CD4-positive, alpha-beta memory T cell (primary cell): ENCODE data around the gene MITF. TPM values are rescaled to one million over a fixed set of nuclear protein-coding genes. Genes with fewer than 3 reads are reported as not detected.

Experiments
- CTCF ChIA-PET: fragments of 350-600 bp; sonication (Branson Sonifier 250); formaldehyde crosslinking; loops from one replicate; lab custom pipeline; 2021; ENCODE audit warnings: inconsistent platforms; ENCODE audit not compliant: partially characterized antibody; lab: Charles Lee
- POLR2A ChIA-PET: fragments of 350-600 bp; sonication (Branson Sonifier 250); formaldehyde crosslinking; loops from one replicate; lab custom pipeline; 2021; ENCODE audit not compliant: partially characterized antibody; lab: Charles Lee
- DNase-seq, 5 donors: peaks; one replicate each; pipeline versions ENCODE4 v3.0.0 to v3.0.0-alpha.2; 2020 to 2022; ENCODE audit warnings: mixed read lengths in 1 of 5
- H3K27ac ChIP-seq: one replicate; pipeline ENCODE4 v1.7.0; 2013; ENCODE audit warnings: low read depth, low read length
- H3K27me3 ChIP-seq: 2 replicates; pipeline ENCODE4 v1.7.0; 2013; ENCODE audit warnings: mild to moderate bottlenecking, low read length, moderate library complexity; ENCODE audit not compliant: insufficient read depth
- H3K36me3 ChIP-seq: 2 replicates; pipeline ENCODE4 v1.7.0; 2013; ENCODE audit warnings: mild to moderate bottlenecking, low read length, moderate library complexity; ENCODE audit not compliant: insufficient read depth
- H3K4me1 ChIP-seq: 2 replicates; pipeline ENCODE4 v1.7.0; 2013; ENCODE audit warnings: mild to moderate bottlenecking, low read length, moderate library complexity; ENCODE audit not compliant: insufficient read depth
- H3K4me3 ChIP-seq, 2 donors: one replicate each; pipeline ENCODE4 v1.7.0; 2013; ENCODE audit warnings: low read length in 2 of 2, mild to moderate bottlenecking in 1 of 2
- H3K9me3 ChIP-seq, 2 donors: one replicate each; pipeline ENCODE4 v1.7.0; 2013; ENCODE audit warnings: low read length in 2 of 2, control low read depth in 1 of 2; ENCODE audit not compliant: control insufficient read depth in 1 of 2
- H3K27ac Mint-ChIP-seq, 7 donors: one replicate each; pipeline ENCODE4 v1.8.0; 2020 to 2021; ENCODE audit warnings: mixed read lengths in 7 of 7, mild to moderate bottlenecking in 6 of 7, inconsistent platforms in 3 of 7, moderate library complexity in 3 of 7
- H3K27me3 Mint-ChIP-seq, 2 donors: one replicate each; pipeline ENCODE4 v1.8.0; 2020 to 2021; ENCODE audit warnings: mixed read lengths in 2 of 2
- H3K36me3 Mint-ChIP-seq, 2 donors: one replicate each; pipeline ENCODE4 v1.8.0; 2020 to 2021; ENCODE audit warnings: mixed read lengths in 2 of 2, inconsistent platforms in 1 of 2, mild to moderate bottlenecking in 1 of 2
- H3K4me1 Mint-ChIP-seq, 4 donors: one replicate each; pipeline ENCODE4 v1.8.0; 2020 to 2021; ENCODE audit warnings: mixed read lengths in 4 of 4, mild to moderate bottlenecking in 1 of 4
- H3K4me3 Mint-ChIP-seq, 8 donors: one replicate each; pipeline ENCODE4 v1.8.0; 2020 to 2021; ENCODE audit warnings: mixed read lengths in 8 of 8, mild to moderate bottlenecking in 7 of 8, moderate library complexity in 6 of 8, inconsistent platforms in 3 of 8
- H3K9me3 Mint-ChIP-seq, 8 donors: one replicate each; pipeline ENCODE4 v1.8.0; 2020 to 2021; ENCODE audit warnings: mixed read lengths in 8 of 8, mild to moderate bottlenecking in 5 of 8, inconsistent platforms in 3 of 8, moderate library complexity in 1 of 8
- intact Hi-C: fragments of 100-400 bp; cut with micrococcal nuclease; formaldehyde crosslinking; loops from one replicate; pipeline ENCODE4 v1.15.1; 2023
- polyA plus RNA-seq, 2 donors: library from polyadenylated mRNA; unstranded; fragments of 300-500 nt; fragmentation: Illumina TruSeq; gene quantifications; one replicate each; pipeline ENCODE4 v1.2.3, GENCODE V29; 2021
- total RNA-seq, 2 experiments: library from RNA; stranded (reverse); gene quantifications; one replicate each; pipeline ENCODE4 v1.2.3, GENCODE V29; 2021

MITF gene
- total and polyA plus RNA-seq, 4 experiments from 2014 or later, result 0.80 to 1.5 TPM; not detected in 2

GRCh38 chr3:69838696-69839515 lies 99.6 kb downstream of the MITF start:
- Mint-ChIP-seq H3K27me3 (peaks cover 0 to 1% of the 10 kb centered on the region in 2 donors), H3K36me3 (no peaks in the 10 kb centered on the region), H3K4me1 (no peaks in the 10 kb centered on the region), H3K4me3 (no peak overlapping the region), H3K27ac (no peak overlapping the region), H3K9me3 (peaks cover 0 to 20% (median 3%) of the 10 kb centered on the region in 8 donors)
- H3K36me3 ChIP-seq, result no peaks in the 10 kb centered on the region
- ChIA-PET POLR2A (no interaction called here), CTCF (no interaction called here)
- no peaks in the 10 kb centered on the region for H3K27me3 ChIP-seq
- no peaks in the 10 kb centered on the region for H3K4me1 ChIP-seq
- no peak overlapping the region for H3K27ac ChIP-seq
- DNase-seq, result no peak
- H3K9me3 ChIP-seq, result no peaks in the 10 kb centered on the region
- intact Hi-C loops, result no loop called here
- H3K4me3 ChIP-seq, result no peak overlapping the region

DNA sequence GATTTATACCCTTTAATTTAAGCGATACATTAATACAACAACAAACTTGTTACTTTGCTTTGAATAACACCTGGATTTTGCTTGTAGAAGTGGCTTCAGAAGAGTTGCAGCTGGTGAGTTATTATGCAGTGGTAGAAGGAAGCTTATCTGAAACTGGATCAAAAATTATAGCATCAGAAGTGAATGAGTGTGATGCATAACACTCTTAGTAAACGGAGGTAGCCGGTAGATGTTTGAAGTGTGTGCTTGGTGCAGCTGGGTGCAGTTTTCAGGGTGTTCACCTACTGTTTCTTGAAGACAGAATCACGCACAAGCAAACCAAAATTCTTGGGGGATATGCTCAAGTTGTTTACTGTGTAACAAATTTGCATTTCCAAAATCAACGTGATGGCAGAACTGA lies 103.1 kb downstream of the MITF start:
- intact Hi-C loops, result no loop called here
- no peaks in the 10 kb centered on the region for H3K27me3 ChIP-seq
- H3K27ac ChIP-seq, result no peak overlapping the region
- H3K9me3 ChIP-seq, result no peaks in the 10 kb centered on the region
- Mint-ChIP-seq H3K36me3 (no peaks in the 10 kb centered on the region), H3K4me3 (no peak overlapping the region), H3K4me1 (no peaks in the 10 kb centered on the region), H3K27ac (no peak overlapping the region), H3K9me3 (peaks cover 0 to 8% (median 2%) of the 10 kb centered on the region in 8 donors), H3K27me3 (peaks cover 0 to 1% of the 10 kb centered on the region in 2 donors)
- no peaks in the 10 kb centered on the region for H3K36me3 ChIP-seq
- H3K4me3 ChIP-seq, result no peak overlapping the region
- no peak for DNase-seq
- CTCF ChIA-PET, result no interaction called here
- POLR2A ChIA-PET, result no interaction called here
- H3K4me1 ChIP-seq, result no peaks in the 10 kb centered on the region

DNA sequence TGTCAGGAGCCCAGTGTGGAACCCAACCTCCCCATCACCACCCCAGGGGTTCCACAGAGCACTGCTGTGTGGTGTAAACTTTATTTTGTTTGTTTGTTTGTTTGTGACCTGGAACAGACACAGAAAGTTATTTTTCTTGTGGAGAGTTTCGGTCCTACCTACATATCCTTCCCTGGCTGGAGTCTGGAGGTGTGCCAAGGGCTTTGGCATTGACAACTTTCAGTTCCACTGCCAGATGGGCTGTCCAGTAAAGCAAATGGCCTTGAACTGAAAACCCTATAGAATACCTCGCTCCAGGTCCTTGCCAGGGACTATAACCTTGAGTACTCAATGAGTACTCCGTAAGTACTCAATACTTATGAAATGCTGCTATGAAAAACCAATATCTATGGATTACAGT lies 103.5 kb downstream of the MITF start:
- no peak overlapping the region for H3K27ac Mint-ChIP-seq
- H3K9me3 Mint-ChIP-seq, result peaks cover 0 to 8% (median 1%) of the 10 kb centered on the region in 8 donors
- no peaks in the 10 kb centered on the region for H3K27me3 ChIP-seq
- no peaks in the 10 kb centered on the region for H3K36me3 Mint-ChIP-seq
- no peaks in the 10 kb centered on the region for H3K4me1 Mint-ChIP-seq
- intact Hi-C loops, result no loop called here
- ChIA-PET CTCF (no interaction called here), POLR2A (no interaction called here)
- H3K9me3 ChIP-seq, result no peaks in the 10 kb centered on the region
- H3K36me3 ChIP-seq, result no peaks in the 10 kb centered on the region
- no peak overlapping the region for H3K27ac ChIP-seq
- no peak overlapping the region for H3K4me3 ChIP-seq
- no peak for DNase-seq
- H3K4me3 Mint-ChIP-seq, result no peak overlapping the region
- H3K4me1 ChIP-seq, result no peaks in the 10 kb centered on the region
- H3K27me3 Mint-ChIP-seq, result peaks cover 0 to 1% of the 10 kb centered on the region in 2 donors

- no peak overlapping the region for H3K4me3 Mint-ChIP-seq
- Histone ChIP-seq H3K9me3 (no peaks in the 10 kb centered on the region), H3K27me3 (no peaks in the 10 kb centered on the region), H3K36me3 (no peaks in the 10 kb centered on the region), H3K4me3 (no peak overlapping the region), H3K27ac (no peak overlapping the region), H3K4me1 (no peaks in the 10 kb centered on the region)
- peaks cover 0 to 8% (median 2%) of the 10 kb centered on the region in 8 donors for H3K9me3 Mint-ChIP-seq
- CTCF ChIA-PET, result no interaction called here
- intact Hi-C loops, result no loop called here
- no peak overlapping the region for H3K27ac Mint-ChIP-seq
- no peaks in the 10 kb centered on the region for H3K4me1 Mint-ChIP-seq
- no peak for DNase-seq
- POLR2A ChIA-PET, result no interaction called here
- H3K27me3 Mint-ChIP-seq, result no peaks in the 10 kb centered on the region
- H3K36me3 Mint-ChIP-seq, result no peaks in the 10 kb centered on the region
Measured at GRCh38 chr3:69844706-69845105, 105.4 kb downstream of the MITF start.

DNA sequence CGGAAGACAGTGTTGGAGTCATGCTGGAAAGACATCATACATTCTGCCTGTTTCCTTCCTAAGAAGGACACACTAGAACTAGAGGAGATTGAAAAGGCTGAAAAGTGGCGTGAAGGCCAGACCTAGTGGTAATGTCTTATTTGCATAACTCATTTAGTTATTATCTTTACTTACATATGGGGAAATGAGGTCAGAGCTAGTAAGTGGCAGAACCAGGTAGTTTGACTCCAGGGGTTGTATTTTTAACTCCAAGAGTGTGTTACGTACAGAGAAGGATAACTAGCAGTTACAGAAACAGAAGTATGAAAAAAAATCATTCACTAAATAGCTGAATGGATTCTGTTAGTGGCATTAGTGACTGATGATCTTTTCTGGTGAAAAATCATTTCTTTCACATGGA lies 108.0 kb downstream of the MITF start:
- no peaks in the 10 kb centered on the region for H3K27me3 ChIP-seq
- H3K36me3 ChIP-seq, result no peaks in the 10 kb centered on the region
- intact Hi-C loops, result no loop called here
- H3K4me1 Mint-ChIP-seq, result no peaks in the 10 kb centered on the region
- H3K4me1 ChIP-seq, result no peaks in the 10 kb centered on the region
- H3K27ac Mint-ChIP-seq, result no peak overlapping the region
- H3K27me3 Mint-ChIP-seq, result no peaks in the 10 kb centered on the region
- H3K36me3 Mint-ChIP-seq, result no peaks in the 10 kb centered on the region
- H3K9me3 ChIP-seq, result no peaks in the 10 kb centered on the region
- DNase-seq, result no peak
- H3K27ac ChIP-seq, result no peak overlapping the region
- POLR2A ChIA-PET, result no interaction called here
- no peak overlapping the region for H3K4me3 Mint-ChIP-seq
- H3K4me3 ChIP-seq, result no peak overlapping the region
- H3K9me3 Mint-ChIP-seq, result peaks cover 0 to 8% (median 2%) of the 10 kb centered on the region in 8 donors
- CTCF ChIA-PET, result no interaction called here

- POLR2A ChIA-PET, result no interaction called here
- H3K4me3 Mint-ChIP-seq, result no peak overlapping the region
- Histone ChIP-seq H3K9me3 (no peaks in the 10 kb centered on the region), H3K27me3 (no peaks in the 10 kb centered on the region), H3K4me1 (no peaks in the 10 kb centered on the region), H3K27ac (no peak overlapping the region), H3K36me3 (no peaks in the 10 kb centered on the region), H3K4me3 (no peak overlapping the region)
- H3K36me3 Mint-ChIP-seq, result no peaks in the 10 kb centered on the region
- peaks cover 0 to 8% (median 2%) of the 10 kb centered on the region in 8 donors for H3K9me3 Mint-ChIP-seq
- no peak for DNase-seq
- no peak overlapping the region for H3K27ac Mint-ChIP-seq
- CTCF ChIA-PET, result no interaction called here
- H3K4me1 Mint-ChIP-seq, result no peaks in the 10 kb centered on the region
- H3K27me3 Mint-ChIP-seq, result no peaks in the 10 kb centered on the region
- intact Hi-C loops, result no loop called here
Measured at GRCh38 chr3:69848113-69848512, 108.8 kb downstream of the MITF start.

- ChIA-PET CTCF (no interaction called here), POLR2A (no interaction called here)
- intact Hi-C loops, result no loop called here
- no peak overlapping the region for H3K27ac ChIP-seq
- Mint-ChIP-seq H3K27ac (no peak overlapping the region), H3K27me3 (no peaks in the 10 kb centered on the region), H3K4me3 (no peak overlapping the region), H3K36me3 (no peaks in the 10 kb centered on the region), H3K9me3 (peaks cover 0 to 4% (median 2%) of the 10 kb centered on the region in 8 donors), H3K4me1 (no peaks in the 10 kb centered on the region)
- no peak overlapping the region for H3K4me3 ChIP-seq
- no peaks in the 10 kb centered on the region for H3K9me3 ChIP-seq
- DNase-seq, result no peak
- no peaks in the 10 kb centered on the region for H3K36me3 ChIP-seq
- H3K27me3 ChIP-seq, result no peaks in the 10 kb centered on the region
- H3K4me1 ChIP-seq, result no peaks in the 10 kb centered on the region
Measured at GRCh38 chr3:69850849-69851248, 111.6 kb downstream of the MITF start.
